NCI-H2227 treated with DMSO at 0.1 percent for 48 hours (cell line): ENCODE data around the gene YEATS4.

Source experiments
- DNase-seq: peaks from one replicate; lab custom pipeline; 2025; lab: John Stamatoyannopoulos, UW

Gene YEATS4

GRCh38 chr12:69342421-69342820 lies 17.1 kb upstream of the YEATS4 start:
- DNase-seq: no peak

- no peak for DNase-seq
Measured at GRCh38 chr12:69343357-69343756, 16.2 kb upstream of the YEATS4 start.

GRCh38 chr12:69343885-69344612 lies 15.5 kb upstream of the YEATS4 start:
- no peak for DNase-seq

- no peak for DNase-seq
Measured at GRCh38 chr12:69345077-69345476, 14.5 kb upstream of the YEATS4 start.

GRCh38 chr12:69345742-69346141 lies 13.8 kb upstream of the YEATS4 start:
- no peak for DNase-seq

- DNase-seq: no peak
Measured at GRCh38 chr12:69348162-69348938, 11.2 kb upstream of the YEATS4 start, which contains the start of gene LYZ. LYZ (plus strand) TSS chr12:69348381; CDS start chr12:69348409, 28 bp downstream.

GRCh38 chr12:69350002-69350626 lies 9.4 kb upstream of the YEATS4 start:
- no peak for DNase-seq

- DNase-seq: no peak
Measured at GRCh38 chr12:69350777-69351176, 8.8 kb upstream of the YEATS4 start.

GRCh38 chr12:69351462-69352236 lies 7.9 kb upstream of the YEATS4 start:
- no peak for DNase-seq

GRCh38 chr12:69352904-69353303 lies 6.6 kb upstream of the YEATS4 start:
- no peak for DNase-seq

- no peak for DNase-seq
Measured at GRCh38 chr12:69354172-69354555, 5.4 kb upstream of the YEATS4 start.

GRCh38 chr12:69354556-69355187 lies 4.9 kb upstream of the YEATS4 start:
- DNase-seq: no peak

- DNase-seq: no peak
Measured at GRCh38 chr12:69355363-69356028, 4.0 kb upstream of the YEATS4 start.

- DNase-seq: no peak
Measured at GRCh38 chr12:69360348-69360672, 767 bp downstream of the YEATS4 start.

GRCh38 chr12:69366796-69367195 lies 7.3 kb downstream of the YEATS4 start:
- DNase-seq: no peak

GRCh38 chr12:69368171-69368570 lies 8.6 kb downstream of the YEATS4 start:
- no peak for DNase-seq

GRCh38 chr12:69383074-69383473 lies 23.5 kb downstream of the YEATS4 start:
- no peak for DNase-seq

GRCh38 chr12:69385038-69385437 lies 25.5 kb downstream of the YEATS4 start:
- DNase-seq: no peak

- DNase-seq: no peak
Measured at GRCh38 chr12:69386921-69387320, 27.4 kb downstream of the YEATS4 start.

- peak; percentile 9 for DNase-seq
Measured at GRCh38 chr12:69388371-69388770, 28.8 kb downstream of the YEATS4 start.

GRCh38 chr12:69389831-69390230 lies 30.3 kb downstream of the YEATS4 start:
- DNase-seq: no peak
